Thyroid gland (tissue), 4 donors: Measurements from ENCODE around the gene GNG3. TPM values are rescaled to one million over a fixed set of nuclear protein-coding genes. Genes with fewer than 3 reads are reported as not detected.
"Not testable (repeated sequence)": the region's sequence is repeated elsewhere in the genome, so short reads cannot be mapped to it uniquely, and the experiment has no call there.

Experiments
- DNase-seq, 2 donors: peaks; one replicate each; pipeline ENCODE4 v3.0.0-alpha.2; 2019
- H3K27ac ChIP-seq, 3 donors: fragments of 200-600 bp; sonication (generic); 1 replicate in 2 of 3; 2 replicates in 1 of 3; pipeline ENCODE4 v1.5.1; 2016 to 2019; ENCODE audit warnings: mild to moderate bottlenecking in 1 of 3, moderate library complexity in 1 of 3
- H3K27me3 ChIP-seq: fragments of 200-600 bp; sonication (generic); one replicate; pipeline ENCODE4 v1.5.1; 2019
- H3K36me3 ChIP-seq, 2 donors: fragments of 200-600 bp; sonication (generic); one replicate each; pipeline ENCODE4 v1.5.1; 2016 to 2019
- H3K4me1 ChIP-seq, 2 donors: fragments of 200-600 bp; sonication (generic); one replicate each; pipeline ENCODE4 v1.5.1; 2017 to 2019
- H3K4me3 ChIP-seq, 3 donors: fragments of 200-600 bp; sonication (generic); replicated peaks in 1 of 3; 1 replicate in 2 of 3; 2 replicates in 1 of 3; pipeline ENCODE4 v1.5.1; 2016; ENCODE audit warnings: mild to moderate bottlenecking in 1 of 3
- H3K9me3 ChIP-seq: fragments of 200-600 bp; sonication (generic); one replicate; pipeline ENCODE4 v1.5.1; 2017
- CTCF ChIP-seq, 6 experiments: fragments of 200-600 bp in 3 of 6; fragments of 450-650 bp in 3 of 6; sonication (generic) in 3 of 6; IDR thresholded peaks; one replicate each; pipeline ENCODE4 v1.5.1; 2016 to 2019; ENCODE audit warnings: antibody characterized with exemption in 6 of 6, mild to moderate bottlenecking in 2 of 6, inconsistent platforms in 1 of 6, moderate library complexity in 1 of 6
- POLR2A ChIP-seq, 2 donors: fragments of 450-650 bp; IDR thresholded peaks; one replicate each; pipeline ENCODE4 v1.6.1; 2017; ENCODE audit warnings: antibody characterized with exemption in 2 of 2, mild to moderate bottlenecking in 2 of 2, moderate library complexity in 1 of 2
- WGBS, 2 donors: methylation state at CpG; one replicate each; pipeline ENCODE4 v1.1.5; 2017; 5-methylcytosine and 5-hydroxymethylcytosine counted together
- intact Hi-C: fragments of 100-400 bp; cut with DNase I; formaldehyde crosslinking; loops from one replicate; pipeline ENCODE4 v1.15.1; 2023
- total RNA-seq, 4 donors: library from RNA; depleted of rRNA; stranded (reverse); fragments of >200 nt; gene quantifications; one replicate each; pipeline ENCODE4 v1.2.3, GENCODE V29; 2016

The GNG3 gene
- total RNA-seq, 4 donors from 2014 or later: not detected

DNA sequence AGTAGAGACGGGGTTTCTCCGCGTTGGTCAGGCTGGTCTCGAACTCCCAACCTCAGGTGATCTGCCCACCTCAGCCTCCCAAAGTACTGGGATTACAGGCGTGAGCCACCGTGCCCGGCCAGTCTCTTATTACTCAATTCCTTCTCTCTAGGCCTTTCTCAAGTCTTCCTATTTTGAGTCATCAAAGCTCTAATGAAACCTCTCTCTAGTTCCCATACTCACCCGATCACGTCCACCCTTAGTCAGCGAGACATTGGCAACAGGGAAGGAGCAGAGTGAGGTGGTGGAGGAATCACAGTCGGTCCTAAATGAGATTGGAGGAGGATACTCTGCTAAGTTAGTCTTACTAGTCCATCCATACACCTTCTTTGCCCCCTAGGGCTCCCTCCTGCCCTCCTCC, 5.2 kb upstream of the GNG3 start:
- peaks cover 6 to 14% of the 10 kb centered on the region in 2 donors for H3K4me1 ChIP-seq
- no peaks in the 10 kb centered on the region for H3K9me3 ChIP-seq
- no peak for DNase-seq
- TF ChIP-seq POLR2A (IDR thresholded peaks at IDR 0.05) (no peak), CTCF (IDR thresholded peaks at IDR 0.05) (no peak)
- no peak overlapping the region for H3K4me3 ChIP-seq
- H3K27me3 ChIP-seq: no peaks in the 10 kb centered on the region
- WGBS, 2 donors: 94 to 97% methylated on average over 11 of the region's 11 CpGs
- no peak overlapping the region for H3K27ac ChIP-seq
- H3K36me3 ChIP-seq: no peaks in the 10 kb centered on the region
- intact Hi-C loops: no loop called here

DNA sequence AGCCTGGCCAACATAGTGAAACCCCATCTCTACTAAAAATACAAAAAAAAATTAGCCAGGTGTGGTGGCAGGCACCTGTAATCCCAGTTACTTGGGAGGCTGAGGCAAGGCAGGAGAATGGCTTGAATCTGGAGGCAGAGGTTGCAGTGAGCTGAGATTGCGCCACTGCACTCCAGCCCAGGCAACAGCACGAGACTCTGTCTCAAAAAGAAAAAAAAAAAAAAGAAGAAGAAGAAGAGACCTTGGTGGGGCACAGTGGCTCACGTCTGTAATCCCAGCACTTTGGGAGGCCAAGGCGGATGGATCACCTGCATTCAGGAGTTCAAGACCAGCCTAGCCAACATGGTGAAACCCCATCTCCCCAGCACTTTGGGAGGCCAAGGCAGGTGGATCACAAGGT, 3.6 kb upstream of the GNG3 start:
- intact Hi-C loops, H3K36me3 ChIP-seq, H3K27ac ChIP-seq, DNase-seq, H3K27me3 ChIP-seq, H3K9me3 ChIP-seq, H3K4me3 ChIP-seq: not testable (repeated sequence)
- 93 to 95% methylated on average over 4 of the region's 4 CpGs for WGBS, 2 donors
- H3K4me1 ChIP-seq: peaks cover 13 to 21% of the 10 kb centered on the region in 2 donors

DNA sequence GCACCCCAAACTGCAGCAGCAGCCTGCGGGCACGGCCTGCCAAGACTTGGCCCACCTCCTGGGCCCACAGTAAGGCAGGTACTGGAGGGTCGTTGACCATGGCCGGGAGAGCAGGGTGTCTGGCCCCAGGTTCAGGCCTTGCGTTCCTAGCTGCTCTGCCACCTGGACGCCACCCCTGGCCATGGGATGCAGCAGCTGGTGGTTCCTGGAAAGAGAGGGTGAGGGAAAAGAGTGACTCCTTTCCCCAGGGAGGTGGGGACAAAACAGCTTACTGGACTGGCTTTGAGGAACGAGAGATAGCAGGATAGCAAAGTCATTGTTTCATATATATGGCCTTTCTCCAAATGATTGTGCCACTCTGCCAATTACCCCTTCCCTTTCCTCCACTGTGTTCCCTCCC, 2.1 kb upstream of the GNG3 start:
- Histone ChIP-seq H3K27ac (peak overlapping the region in 2 of 3 donors; percentile 9 to 67), H3K4me3 (peak overlapping the region in 1 of 3 donors; percentile 64), H3K36me3 (peaks cover 0 to under 1% of the 10 kb centered on the region in 2 donors), H3K27me3 (no peaks in the 10 kb centered on the region), H3K4me1 (peaks cover 20 to 29% of the 10 kb centered on the region in 2 donors), H3K9me3 (no peaks in the 10 kb centered on the region)
- TF ChIP-seq POLR2A (IDR thresholded peaks at IDR 0.05): no peak
- no peak for TF ChIP-seq CTCF (IDR thresholded peaks at IDR 0.05)
- intact Hi-C loops: no loop called here
- WGBS, 2 donors: 32 to 40% methylated on average over 7 of the region's 7 CpGs
- DNase-seq: peak in 1 of 2 donors; percentile 19

DNA sequence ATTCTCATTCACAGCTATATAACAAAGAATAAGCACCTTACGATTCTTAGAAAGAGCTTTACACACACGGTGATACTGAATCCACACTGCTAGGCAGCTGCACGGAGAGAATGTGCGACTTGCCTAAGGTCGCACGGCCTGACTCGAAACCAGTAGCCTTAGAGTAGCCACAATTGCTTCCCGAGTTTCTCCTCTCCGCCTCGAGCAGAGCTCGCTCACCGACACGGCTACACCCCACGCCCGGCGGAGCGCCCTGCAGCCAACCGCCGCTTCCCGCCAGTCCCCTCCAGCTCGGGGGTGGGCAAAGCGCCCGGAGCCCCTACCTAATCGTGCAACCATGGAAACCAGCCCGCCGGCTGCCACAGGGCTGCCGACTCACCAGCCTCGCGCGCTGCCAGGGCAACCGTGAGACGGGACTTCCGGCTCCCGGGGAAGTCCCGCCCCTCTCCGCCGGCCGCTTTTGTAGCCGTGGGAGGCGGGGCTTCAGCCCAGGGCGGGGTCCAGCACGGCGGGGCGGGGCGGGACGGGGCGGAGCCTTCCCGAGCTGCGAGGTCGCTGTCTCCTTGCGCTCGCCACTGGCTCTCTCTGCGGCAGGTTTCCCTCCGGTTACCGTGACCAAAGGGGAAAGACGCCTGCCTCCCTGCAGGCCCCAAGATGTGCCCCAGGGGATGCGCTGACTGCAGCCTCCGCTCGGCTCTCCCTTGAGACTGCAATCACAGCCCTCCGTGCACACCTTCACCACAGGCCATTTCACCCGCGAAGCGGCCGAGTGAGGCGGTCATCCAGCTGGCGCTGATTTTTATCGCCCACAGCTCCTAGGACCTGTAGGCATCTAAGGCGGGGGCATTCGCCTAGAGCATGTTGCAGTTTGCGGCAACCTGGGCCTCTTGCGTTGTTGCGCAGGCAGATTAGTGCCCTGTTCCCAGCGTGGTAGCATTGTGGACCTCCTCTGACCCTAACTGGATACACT, 1.3 kb upstream of the GNG3 start:
- H3K4me1 ChIP-seq: peaks cover 20 to 30% of the 10 kb centered on the region in 2 donors
- TF ChIP-seq CTCF (IDR thresholded peaks at IDR 0.05): no peak
- peak in 1 of 2 donors; percentile 66 for TF ChIP-seq POLR2A (IDR thresholded peaks at IDR 0.05)

GRCh38 chr11:62706850-62707247, 627 bp upstream of the GNG3 start:
- Histone ChIP-seq H3K27ac (peak overlapping the region in 2 of 3 donors; percentile 58 to 67), H3K36me3 (peaks cover 0 to 8% of the 10 kb centered on the region in 2 donors), H3K9me3 (no peaks in the 10 kb centered on the region), H3K27me3 (no peaks in the 10 kb centered on the region), H3K4me1 (peaks cover 20 to 30% of the 10 kb centered on the region in 2 donors), H3K4me3 (peak overlapping the region in 1 of 3 donors; percentile 64)
- peak in 1 of 2 donors; percentile 8 for DNase-seq
- TF ChIP-seq CTCF (IDR thresholded peaks at IDR 0.05) (no peak), POLR2A (IDR thresholded peaks at IDR 0.05) (no peak)
- 86 to 87% methylated on average over 8 of the region's 8 CpGs for WGBS, 2 donors
- intact Hi-C loops: no loop called here

More for the DNA sequence above, 1.3 kb upstream of the GNG3 start:
- H3K36me3 ChIP-seq: peaks cover 0 to 8% of the 10 kb centered on the region in 2 donors
- no peaks in the 10 kb centered on the region for H3K27me3 ChIP-seq
- peak; percentile 94 to 95 for DNase-seq
- H3K4me3 ChIP-seq: peak overlapping the region; percentile 51 to 82 (median 64)
- intact Hi-C loops: no loop called here
- peak overlapping the region; percentile 57 to 67 (median 58) for H3K27ac ChIP-seq
- 14 to 15% methylated on average over 14 to 30 of the region's 73 CpGs for WGBS, 2 donors
- no peaks in the 10 kb centered on the region for H3K9me3 ChIP-seq
